NCI-H128 (cell line): Measurements from ENCODE around the gene PRG2.

Experiments
- DNase-seq: peaks from one replicate; lab custom pipeline; 2025; ENCODE audit not compliant: unreplicated experiment; lab: John Stamatoyannopoulos, UW

The PRG2 gene, protein sequence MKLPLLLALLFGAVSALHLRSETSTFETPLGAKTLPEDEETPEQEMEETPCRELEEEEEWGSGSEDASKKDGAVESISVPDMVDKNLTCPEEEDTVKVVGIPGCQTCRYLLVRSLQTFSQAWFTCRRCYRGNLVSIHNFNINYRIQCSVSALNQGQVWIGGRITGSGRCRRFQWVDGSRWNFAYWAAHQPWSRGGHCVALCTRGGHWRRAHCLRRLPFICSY

DNA sequence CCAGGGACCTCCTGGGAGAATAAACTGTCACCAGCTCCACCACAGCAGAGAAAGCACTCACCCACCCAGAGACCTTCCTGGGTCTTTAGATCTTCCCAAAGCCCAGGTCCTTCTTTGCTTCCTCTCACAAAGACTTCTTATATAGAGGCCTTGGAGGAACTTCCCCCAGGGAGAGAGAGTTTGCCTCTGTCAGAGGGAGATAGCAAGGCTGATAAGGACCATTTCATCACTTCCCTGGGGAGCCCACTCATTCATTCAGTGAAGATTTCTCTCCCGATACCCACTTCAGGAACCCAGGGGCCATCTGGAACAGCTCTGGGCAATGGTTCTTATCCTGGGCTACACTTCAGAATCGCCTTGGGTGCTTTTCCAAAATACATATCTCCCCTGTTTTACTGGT, at the start of gene PRG2:
PRG2 (minus strand) TSS at position 116 of the 400 bp plus-strand sequence. CDS start 706 bp downstream, outside the sequence.
- DNase-seq, result no peak

GRCh38 chr11:57439786-57440185, 49.3 kb upstream of the PRG2 start:
- no peak for DNase-seq

GRCh38 chr11:57438345-57439285, 48.2 kb upstream of the PRG2 start:
- no peak for DNase-seq

GRCh38 chr11:57436031-57436430, 45.6 kb upstream of the PRG2 start:
- no peak for DNase-seq

- no peak for DNase-seq
Observed at GRCh38 chr11:57434640-57435546, 44.4 kb upstream of the PRG2 start.

- DNase-seq, result no peak
Observed at GRCh38 chr11:57432714-57433163, 42.3 kb upstream of the PRG2 start.

DNA sequence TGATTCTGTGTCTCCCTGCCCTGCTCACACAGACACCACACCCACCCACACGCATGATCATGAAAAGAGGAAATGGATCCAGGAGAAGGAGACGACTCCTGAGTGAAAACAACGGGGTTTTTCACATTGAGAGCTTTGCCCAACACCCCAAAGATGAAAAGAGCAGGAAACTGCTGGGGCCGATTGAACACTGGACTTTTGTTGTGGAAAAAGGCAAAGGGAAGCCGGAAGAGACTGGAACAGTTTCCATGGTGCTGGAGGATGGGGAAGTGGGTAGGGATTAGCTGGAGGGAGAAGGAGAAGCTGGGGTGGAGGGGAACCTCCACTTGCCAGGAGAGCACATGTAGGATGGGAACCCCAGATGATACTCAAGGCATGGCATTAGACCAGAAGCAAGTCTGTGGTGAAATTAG, 41.7 kb upstream of the PRG2 start:
- DNase-seq, result no peak

DNA sequence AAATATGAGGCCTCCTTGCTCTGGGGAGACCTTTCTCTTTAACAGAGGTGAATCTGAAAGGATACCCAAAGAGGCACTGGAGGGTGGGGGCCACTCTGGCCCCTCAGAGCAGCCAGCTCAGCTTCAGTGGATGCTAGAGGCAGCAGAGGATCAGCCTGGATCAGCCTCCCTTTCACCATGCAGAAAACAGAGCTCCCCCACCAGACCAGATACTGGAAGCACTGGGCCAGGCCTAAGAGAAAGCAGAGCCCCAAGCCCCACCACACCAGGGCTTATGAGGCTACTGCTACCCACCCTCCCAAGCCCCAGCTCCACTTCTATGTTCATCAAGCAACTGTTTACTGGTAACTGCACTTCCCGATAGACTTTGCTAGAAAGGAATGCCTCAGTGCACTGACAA, 40.5 kb upstream of the PRG2 start:
- DNase-seq, result no peak

DNA sequence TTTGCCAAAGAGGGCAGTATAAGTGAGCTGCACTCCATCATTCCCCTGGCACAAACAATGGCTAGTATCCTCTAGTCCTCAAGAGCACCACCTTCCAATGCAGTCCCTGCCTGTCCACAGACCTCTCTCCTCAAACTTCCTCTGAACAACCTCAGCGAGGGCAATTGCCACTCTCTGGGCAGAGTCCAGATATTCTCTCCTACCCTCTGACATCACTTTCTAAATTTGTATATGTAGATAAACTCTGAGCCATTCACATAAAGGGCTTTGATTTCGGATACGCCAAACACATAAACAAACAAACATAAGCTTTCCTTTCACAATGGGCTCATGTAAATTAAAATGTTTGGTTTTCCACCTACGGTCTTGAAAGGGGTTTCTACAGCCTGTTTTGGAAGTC, 39.5 kb upstream of the PRG2 start:
- DNase-seq, result no peak

DNA sequence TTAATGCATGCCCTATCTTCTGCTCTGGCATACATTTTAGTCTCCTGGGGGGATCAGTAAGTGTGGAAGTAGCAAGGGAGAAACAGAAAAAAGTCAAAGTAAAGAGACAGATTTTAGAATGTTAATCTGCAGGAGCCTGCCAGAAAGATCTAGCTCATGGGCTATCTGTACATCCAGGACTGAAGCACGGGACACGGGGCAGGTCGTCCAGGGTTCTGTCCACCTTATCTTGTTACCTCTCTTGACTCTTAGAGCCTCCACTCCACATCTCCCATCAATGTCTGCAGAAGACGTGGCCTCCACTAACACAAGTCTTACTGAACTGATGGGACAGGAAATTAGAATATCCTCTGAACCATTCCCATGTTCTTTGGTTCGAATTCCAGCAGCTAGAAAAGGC, 38.2 kb upstream of the PRG2 start:
- no peak for DNase-seq

GRCh38 chr11:57427727-57428082, 37.3 kb upstream of the PRG2 start:
- no peak for DNase-seq

- no peak for DNase-seq
Observed at GRCh38 chr11:57426929-57427726, 36.7 kb upstream of the PRG2 start, which contains the start of gene SLC43A3. Gene SLC43A3, minus strand, starts transcription at chr11:57427121. Its CDS starts 949 bp downstream, at chr11:57426172.

DNA sequence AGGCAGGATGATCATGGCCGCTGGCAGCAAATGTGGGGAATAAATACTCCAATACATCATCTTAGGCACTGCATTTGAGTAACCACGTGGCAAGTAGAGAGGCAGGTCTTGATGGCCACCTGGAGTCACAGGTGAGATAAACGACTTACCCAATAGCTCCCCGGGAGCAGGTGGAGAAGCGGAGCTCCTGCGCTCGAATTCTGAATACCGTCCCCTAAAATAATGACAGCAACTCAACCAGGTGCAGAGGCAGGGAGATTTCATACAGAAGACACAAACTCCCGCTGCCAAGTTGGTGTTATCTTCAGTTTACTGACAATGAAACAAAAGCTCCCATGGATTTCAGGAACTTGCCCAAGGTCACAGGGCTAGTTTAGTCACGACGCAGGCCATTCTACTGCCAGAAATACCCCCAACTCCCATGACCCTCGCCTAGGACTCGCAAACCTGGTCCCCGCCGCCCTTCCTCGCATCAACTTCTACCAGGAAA, 36.0 kb upstream of the PRG2 start:
- DNase-seq, result no peak

DNA sequence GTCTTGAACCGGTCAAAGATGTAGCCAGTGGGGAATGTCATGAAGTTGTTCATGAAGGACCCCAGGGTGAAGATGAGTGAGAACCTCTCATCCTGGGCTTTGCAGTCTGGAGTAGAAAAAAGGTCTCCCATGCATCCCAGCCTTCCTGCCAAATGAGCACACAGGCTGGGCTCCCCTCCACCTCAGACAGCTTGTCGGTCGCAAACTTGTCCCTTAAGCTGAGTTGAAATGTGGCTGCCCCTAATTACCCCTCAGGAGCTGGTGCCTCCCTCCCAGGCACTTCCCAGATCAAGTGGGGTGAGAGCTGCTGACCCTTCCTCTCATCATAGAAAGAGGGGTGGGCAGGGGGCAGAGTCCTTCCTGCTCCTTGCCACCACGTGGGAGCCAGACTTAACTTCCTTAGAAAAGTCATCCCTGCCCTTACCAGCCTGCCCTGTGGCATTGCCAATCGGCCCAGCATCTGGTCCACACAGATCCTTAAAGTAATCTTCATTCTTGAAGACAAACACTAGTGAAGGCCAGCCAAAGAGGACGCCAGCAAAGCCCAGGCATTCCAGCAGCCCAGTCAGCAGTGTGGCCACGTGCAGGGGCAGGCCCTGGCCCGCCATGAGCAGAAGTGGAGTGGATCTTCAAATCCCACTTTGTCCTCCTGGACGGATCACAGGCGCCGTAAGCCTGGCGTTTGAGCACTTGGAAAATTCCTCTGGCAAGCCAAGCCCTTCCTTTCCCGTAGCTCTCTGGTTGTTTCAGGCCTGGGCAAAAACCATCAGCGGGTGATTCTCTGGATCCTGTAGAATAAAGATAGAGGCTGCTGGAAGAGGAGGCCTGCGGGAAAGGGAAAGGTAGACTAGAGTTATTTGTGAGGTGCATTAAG, 35.4 kb upstream of the PRG2 start:
- DNase-seq, result no peak

- DNase-seq, result no peak
Observed at GRCh38 chr11:57424792-57425564, 34.5 kb upstream of the PRG2 start.

GRCh38 chr11:57424137-57424791, 33.8 kb upstream of the PRG2 start:
- no peak for DNase-seq

DNA sequence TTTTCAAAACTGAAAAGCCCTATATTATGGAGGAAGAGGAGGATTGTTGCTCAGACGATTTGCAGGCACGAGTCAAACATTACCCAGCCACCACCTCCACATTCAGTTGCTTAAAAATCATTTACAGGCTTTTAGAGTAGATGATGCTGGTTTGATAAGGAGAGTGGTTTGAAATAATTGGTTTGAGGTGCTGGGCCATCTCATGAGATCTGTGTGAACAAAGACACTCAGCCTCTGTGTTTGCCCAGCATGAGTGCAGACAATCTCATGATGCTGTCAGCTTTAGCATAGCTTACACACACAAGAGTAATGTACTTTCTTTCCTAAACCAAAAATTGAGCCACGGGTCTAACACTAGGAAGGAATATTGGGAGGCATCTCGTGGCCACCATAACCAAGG, 32.2 kb upstream of the PRG2 start:
- no peak for DNase-seq

DNA sequence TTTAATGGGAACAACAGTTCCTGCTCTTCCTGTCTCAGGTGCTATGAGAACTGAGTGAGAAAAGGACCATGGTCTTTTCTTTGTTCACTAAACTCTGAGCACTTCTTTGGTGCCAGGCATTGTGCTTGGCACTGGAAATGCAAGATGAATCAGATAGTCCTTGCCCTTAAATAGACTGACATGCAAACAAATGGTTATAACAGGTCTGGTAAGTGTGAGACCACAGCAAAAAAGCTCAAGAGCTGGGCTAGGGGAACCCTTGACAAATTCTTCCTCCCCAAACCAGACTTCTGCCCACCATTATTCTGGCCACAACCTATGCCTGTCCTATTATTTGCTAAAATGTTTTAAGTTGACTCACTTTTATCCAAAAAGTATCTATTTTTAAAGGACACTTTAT, 31.4 kb upstream of the PRG2 start:
- DNase-seq, result no peak
